Neural progenitor cell (in vitro differentiated cells): ENCODE results near the gene CABLES1. TPM values are rescaled to one million over a fixed set of nuclear protein-coding genes. Genes with fewer than 3 reads are reported as not detected.

ENCODE experiments used
- DNase-seq: peaks from one replicate; pipeline ENCODE4 v3.0.0-alpha.2; 2016; ENCODE audit warnings: low spot score
- H2AFZ ChIP-seq: fragments of 200-600 bp; sonication (generic); replicated peaks from 2 replicates; pipeline ENCODE4 v1.6.1; 2016; ENCODE audit warnings: antibody characterized with exemption
- H3F3A ChIP-seq: fragments of 200-600 bp; sonication (generic); 2 replicates; pipeline ENCODE4 v1.6.1; 2016; ENCODE audit warnings: antibody characterized with exemption, low read depth
- H3K27ac ChIP-seq: fragments of 200-600 bp; sonication (generic); 2 replicates; pipeline ENCODE4 v1.5.1; 2016; ENCODE audit warnings: mild to moderate bottlenecking
- H3K27me3 ChIP-seq: fragments of 200-600 bp; sonication (generic); 2 replicates; pipeline ENCODE4 v1.6.1; 2016; ENCODE audit warnings: mild to moderate bottlenecking, moderate library complexity
- H3K36me3 ChIP-seq: fragments of 200-600 bp; sonication (generic); 2 replicates; pipeline ENCODE4 v1.5.1; 2016
- H3K4me1 ChIP-seq: fragments of 200-600 bp; sonication (generic); 2 replicates; pipeline ENCODE4 v1.6.1; 2016; ENCODE audit warnings: mixed run types
- H3K4me2 ChIP-seq: fragments of 200-600 bp; sonication (generic); 2 replicates; pipeline ENCODE4 v1.6.1; 2016
- H3K4me3 ChIP-seq: fragments of 200-600 bp; sonication (generic); 2 replicates; pipeline ENCODE4 v1.5.1; 2016
- H3K79me2 ChIP-seq: fragments of 200-600 bp; sonication (generic); 2 replicates; pipeline ENCODE4 v1.6.1; 2016; ENCODE audit warnings: low read depth
- H3K9ac ChIP-seq: fragments of 200-600 bp; sonication (generic); 2 replicates; pipeline ENCODE4 v1.6.1; 2016
- H3K9me3 ChIP-seq: fragments of 200-600 bp; sonication (generic); 2 replicates; pipeline ENCODE4 v1.5.1; 2016; ENCODE audit warnings: low read depth
- H4K20me1 ChIP-seq: fragments of 200-600 bp; sonication (generic); 2 replicates; pipeline ENCODE4 v1.6.1; 2016; ENCODE audit warnings: low read depth
- H3K27ac Mint-ChIP-seq: 3 replicates; pipeline ENCODE4 v1.8.0; 2021; ENCODE audit warnings: mixed read lengths
- H3K27me3 Mint-ChIP-seq: 2 replicates; pipeline ENCODE4 v1.8.0; 2022; ENCODE audit warnings: low read depth, mild to moderate bottlenecking, inconsistent platforms, moderate library complexity, mixed read lengths; ENCODE audit not compliant: insufficient read depth
- H3K36me3 Mint-ChIP-seq: 3 replicates; pipeline ENCODE4 v1.8.0; 2021; ENCODE audit warnings: mixed read lengths
- H3K4me1 Mint-ChIP-seq: 3 replicates; pipeline ENCODE4 v1.8.0; 2021; ENCODE audit warnings: mixed read lengths
- H3K4me3 Mint-ChIP-seq: 3 replicates; pipeline ENCODE4 v1.8.0; 2021; ENCODE audit warnings: mild to moderate bottlenecking, moderate library complexity, mixed read lengths
- H3K9me3 Mint-ChIP-seq: 3 replicates; pipeline ENCODE4 v1.8.0; 2020; ENCODE audit warnings: mixed read lengths
- CTCF ChIP-seq: fragments of 200-600 bp; sonication (generic); IDR thresholded peaks from 2 replicates; pipeline ENCODE4 v1.5.1; 2017; ENCODE audit warnings: antibody characterized with exemption, mild to moderate bottlenecking
- EZH2 ChIP-seq: fragments of 200-600 bp; sonication (generic); IDR thresholded peaks from 2 replicates; pipeline ENCODE4 v1.6.1; 2017; ENCODE audit warnings: antibody characterized with exemption, mild to moderate bottlenecking, moderate library complexity
- EZH2phosphoT487 ChIP-seq: fragments of 200-600 bp; sonication (generic); IDR thresholded peaks from 2 replicates; pipeline ENCODE4 v1.6.1; 2017; ENCODE audit warnings: antibody characterized with exemption
- total RNA-seq: library from RNA; depleted of rRNA; stranded (reverse); fragments of >200 nt; gene quantifications from 2 replicates; pipeline ENCODE4 v1.2.3, GENCODE V29; 2015; ENCODE audit warnings: low replicate concordance

Gene CABLES1
- total RNA-seq, 1 donor from 2014 or later, result 2.8 TPM

GRCh38 chr18:23205980-23206379 is 70.7 kb downstream of the CABLES1 start:
- no peaks in the 10 kb centered on the region for H3K27me3 ChIP-seq
- H3K4me1 Mint-ChIP-seq, result peaks cover 18% of the 10 kb centered on the region
- no peak overlapping the region for H3K27ac ChIP-seq
- H3K36me3 ChIP-seq, result no peaks in the 10 kb centered on the region
- no peak overlapping the region for H2AFZ ChIP-seq
- no peak overlapping the region for H3K27ac Mint-ChIP-seq
- no peak overlapping the region for H3K4me2 ChIP-seq
- DNase-seq, result no peak
- H3K9me3 Mint-ChIP-seq, result peaks cover 15% of the 10 kb centered on the region
- H3K27me3 Mint-ChIP-seq, result peaks cover 5% of the 10 kb centered on the region
- no peaks in the 10 kb centered on the region for H3K79me2 ChIP-seq
- peak overlapping the region; percentile 50 for H3K4me3 Mint-ChIP-seq
- H3K36me3 Mint-ChIP-seq, result peaks cover 49% of the 10 kb centered on the region
- H3K4me3 ChIP-seq, result no peak overlapping the region
- H3F3A ChIP-seq, result no peaks in the 10 kb centered on the region
- no peaks in the 10 kb centered on the region for H4K20me1 ChIP-seq
- no peak overlapping the region for H3K9ac ChIP-seq
- no peaks in the 10 kb centered on the region for H3K9me3 ChIP-seq
- TF ChIP-seq EZH2phosphoT487, result no peak
- no peak for TF ChIP-seq CTCF
- TF ChIP-seq EZH2, result no peak
- H3K4me1 ChIP-seq, result no peaks in the 10 kb centered on the region

GRCh38 chr18:23207191-23207955 is 72.1 kb downstream of the CABLES1 start:
- no peaks in the 10 kb centered on the region for H3K79me2 ChIP-seq
- Mint-ChIP-seq H3K9me3 (peaks cover 8% of the 10 kb centered on the region), H3K27me3 (peaks cover 5% of the 10 kb centered on the region), H3K4me1 (peaks cover 6% of the 10 kb centered on the region), H3K27ac (no peak overlapping the region), H3K36me3 (peaks cover 38% of the 10 kb centered on the region), H3K4me3 (no peak overlapping the region)
- H4K20me1 ChIP-seq, result no peaks in the 10 kb centered on the region
- H3K4me2 ChIP-seq, result no peak overlapping the region
- DNase-seq, result peak; percentile 41
- no peak overlapping the region for H3K27ac ChIP-seq
- no peaks in the 10 kb centered on the region for H3K9me3 ChIP-seq
- H3K27me3 ChIP-seq, result no peaks in the 10 kb centered on the region
- H3K9ac ChIP-seq, result no peak overlapping the region
- no peaks in the 10 kb centered on the region for H3F3A ChIP-seq
- no peak overlapping the region for H3K4me3 ChIP-seq
- no peaks in the 10 kb centered on the region for H3K4me1 ChIP-seq
- TF ChIP-seq CTCF, result peak; percentile 63
- TF ChIP-seq EZH2, result no peak
- H3K36me3 ChIP-seq, result no peaks in the 10 kb centered on the region
- H2AFZ ChIP-seq, result no peak overlapping the region

GRCh38 chr18:23207994-23208393 is 72.7 kb downstream of the CABLES1 start:
- Mint-ChIP-seq H3K9me3 (peaks cover 7% of the 10 kb centered on the region), H3K27ac (no peak overlapping the region), H3K4me1 (peaks cover 4% of the 10 kb centered on the region), H3K4me3 (no peak overlapping the region), H3K27me3 (peaks cover 5% of the 10 kb centered on the region), H3K36me3 (peaks cover 35% of the 10 kb centered on the region)
- no peaks in the 10 kb centered on the region for H3K36me3 ChIP-seq
- no peaks in the 10 kb centered on the region for H3K27me3 ChIP-seq
- no peaks in the 10 kb centered on the region for H3F3A ChIP-seq
- H3K9ac ChIP-seq, result no peak overlapping the region
- no peaks in the 10 kb centered on the region for H3K4me1 ChIP-seq
- no peaks in the 10 kb centered on the region for H4K20me1 ChIP-seq
- H3K27ac ChIP-seq, result no peak overlapping the region
- H2AFZ ChIP-seq, result no peak overlapping the region
- H3K79me2 ChIP-seq, result no peaks in the 10 kb centered on the region
- no peak for TF ChIP-seq EZH2
- no peak for TF ChIP-seq CTCF
- no peak for TF ChIP-seq EZH2phosphoT487
- no peak for DNase-seq
- H3K4me2 ChIP-seq, result no peak overlapping the region
- no peaks in the 10 kb centered on the region for H3K9me3 ChIP-seq
- no peak overlapping the region for H3K4me3 ChIP-seq
